Cardiac fibroblast (primary cell): Measurements from ENCODE around the gene CMPK1.

Source experiments
- DNase-seq, 2 donors: peaks; one replicate each; pipeline versions ENCODE4 v3.0.0 to v3.0.0-alpha.2; 2010; ENCODE audit warnings: low read depth in 2 of 2
- H3K4me3 ChIP-seq, 2 donors: replicated peaks in 1 of 2; 1 replicate in 1 of 2; 2 replicates in 1 of 2; pipeline ENCODE4 v1.5.1; 2011; ENCODE audit warnings: low read depth in 2 of 2, low read length in 2 of 2, mild to moderate bottlenecking in 2 of 2, moderate library complexity in 1 of 2
- CTCF ChIP-seq: IDR thresholded peaks from one replicate; pipeline ENCODE4 v1.5.1; 2011; ENCODE audit warnings: low read depth, mild to moderate bottlenecking, low read length, inconsistent platforms

The CMPK1 gene

GRCh38 chr1:47361380-47361779 lies 27.8 kb downstream of the CMPK1 start:
- TF ChIP-seq CTCF: no peak
- no peak overlapping the region for H3K4me3 ChIP-seq
- no peak for DNase-seq

- H3K4me3 ChIP-seq: no peak overlapping the region
- no peak for TF ChIP-seq CTCF
- peak in 1 of 2 donors; percentile 36 for DNase-seq
These were observed 29.2 kb downstream of the CMPK1 start for GRCh38 chr1:47362828-47363227.

- DNase-seq: peak in 1 of 2 donors; percentile 39
- H3K4me3 ChIP-seq: no peak overlapping the region
- no peak for TF ChIP-seq CTCF
These were observed 34.1 kb downstream of the CMPK1 start for GRCh38 chr1:47367651-47368050.

GRCh38 chr1:47371016-47371517 lies 37.5 kb downstream of the CMPK1 start:
- TF ChIP-seq CTCF: no peak
- H3K4me3 ChIP-seq: no peak overlapping the region
- peak in 1 of 2 donors; percentile 58 for DNase-seq

GRCh38 chr1:47374501-47374900 lies 40.9 kb downstream of the CMPK1 start:
- no peak for TF ChIP-seq CTCF
- no peak for DNase-seq
- no peak overlapping the region for H3K4me3 ChIP-seq

GRCh38 chr1:47378147-47378546 lies 44.6 kb downstream of the CMPK1 start:
- DNase-seq: no peak
- TF ChIP-seq CTCF: no peak
- H3K4me3 ChIP-seq: no peak overlapping the region

- no peak for TF ChIP-seq CTCF
- no peak for DNase-seq
- no peak overlapping the region for H3K4me3 ChIP-seq
These were observed 47.1 kb downstream of the CMPK1 start for GRCh38 chr1:47380699-47381098.
